NCI-H2107 (cell line): ENCODE measurements around the gene FXYD3.

Experiments
- DNase-seq: peaks from one replicate; lab custom pipeline; 2025; lab: John Stamatoyannopoulos, UW

Gene FXYD3

GRCh38 chr19:35162471-35163326, 47.1 kb downstream of the FXYD3 start:
- DNase-seq = no peak

- no peak for DNase-seq
Observed at GRCh38 chr19:35164418-35164817, 48.8 kb downstream of the FXYD3 start.

- no peak for DNase-seq
Observed at GRCh38 chr19:35165200-35166058, 49.8 kb downstream of the FXYD3 start.

- DNase-seq = no peak
Observed at GRCh38 chr19:35166100-35167063, 50.8 kb downstream of the FXYD3 start.

GRCh38 chr19:35167251-35168119, 51.9 kb downstream of the FXYD3 start:
- DNase-seq = no peak

- DNase-seq = no peak
Observed at GRCh38 chr19:35168196-35168595, 52.6 kb downstream of the FXYD3 start.

GRCh38 chr19:35169221-35169995, 53.8 kb downstream of the FXYD3 start:
- DNase-seq = no peak

GRCh38 chr19:35170359-35171061, 54.9 kb downstream of the FXYD3 start:
- DNase-seq = no peak

- DNase-seq = no peak
Observed at GRCh38 chr19:35171730-35172129, 56.1 kb downstream of the FXYD3 start.
